ENCODE data around the gene ESAM. TPM values are rescaled to one million over a fixed set of nuclear protein-coding genes. Genes with fewer than 3 reads are reported as not detected.

Gene ESAM
- total RNA-seq, 1 experiment from 2014 or later, result 0.10 TPM

- no peak for DNase-seq (ENCODE audit: low spot score)
Measured at GRCh38 chr11:124732230-124732629, 29.9 kb downstream of the ESAM start.

- no peak for DNase-seq (ENCODE audit: low spot score)
Measured at GRCh38 chr11:124729571-124729970, 32.5 kb downstream of the ESAM start.

- no peak for DNase-seq (ENCODE audit: low spot score)
Measured at GRCh38 chr11:124728134-124728533, 34.0 kb downstream of the ESAM start.

- no peak for DNase-seq (ENCODE audit: low spot score)
Measured at GRCh38 chr11:124727474-124727873, 34.6 kb downstream of the ESAM start.

- peak; percentile 29 for DNase-seq (ENCODE audit: low spot score)
Measured at GRCh38 chr11:124725719-124726105, 36.4 kb downstream of the ESAM start.

GRCh38 chr11:124724979-124725718 is 36.9 kb downstream of the ESAM start:
- DNase-seq (ENCODE audit: low spot score), result no peak

- DNase-seq (ENCODE audit: low spot score), result no peak
Measured at GRCh38 chr11:124722176-124722575, 39.9 kb downstream of the ESAM start.

GRCh38 chr11:124719534-124719933 is 42.6 kb downstream of the ESAM start:
- no peak for DNase-seq (ENCODE audit: low spot score)

- no peak for DNase-seq (ENCODE audit: low spot score)
Measured at GRCh38 chr11:124718801-124719200, 43.3 kb downstream of the ESAM start.

GRCh38 chr11:124717786-124718651 is 44.1 kb downstream of the ESAM start:
- DNase-seq (ENCODE audit: low spot score), result peak; percentile 13

GRCh38 chr11:124717421-124717785 is 44.7 kb downstream of the ESAM start:
- no peak for DNase-seq (ENCODE audit: low spot score)

GRCh38 chr11:124716591-124716990 is 45.5 kb downstream of the ESAM start:
- DNase-seq (ENCODE audit: low spot score), result no peak

GRCh38 chr11:124712392-124712791 is 49.7 kb downstream of the ESAM start:
- no peak for DNase-seq (ENCODE audit: low spot score)

GRCh38 chr11:124707829-124708228 is 54.3 kb downstream of the ESAM start:
- DNase-seq (ENCODE audit: low spot score), result no peak

Other genes with a start within 250 kb of the ESAM start
- not detected in 2 replicates for gene OR8B12, start 218.6 kb downstream of the ESAM start, total RNA-seq (2014; rRNA removed; shearing (Covaris generic))
- not detected in 2 replicates for gene OR8A1, start 192.3 kb downstream of the ESAM start, total RNA-seq (2014; rRNA removed; shearing (Covaris generic))
- gene PANX3, start 150.9 kb downstream of the ESAM start, total RNA-seq (2014; rRNA removed; shearing (Covaris generic)), result not detected in 2 replicates
- 13.9 and 14.3 TPM in 2 replicates for gene TBRG1, start 139.4 kb downstream of the ESAM start, total RNA-seq (2014; rRNA removed; shearing (Covaris generic))
- gene SIAE, start 88.6 kb downstream of the ESAM start, total RNA-seq (2014; rRNA removed; shearing (Covaris generic)), result 8.6 and 12.3 TPM in 2 replicates
- 30.9 and 37.5 TPM in 2 replicates for gene SPA17, start 88.4 kb downstream of the ESAM start, total RNA-seq (2014; rRNA removed; shearing (Covaris generic))
- 0.45 and 0.46 TPM in 2 replicates for gene NRGN, start 22.3 kb downstream of the ESAM start, total RNA-seq (2014; rRNA removed; shearing (Covaris generic))
- gene VSIG2, start 10.0 kb downstream of the ESAM start, total RNA-seq (2014; rRNA removed; shearing (Covaris generic)), result not detected in 2 replicates
- gene MSANTD2, start 38.1 kb upstream of the ESAM start, total RNA-seq (2014; rRNA removed; shearing (Covaris generic)), result 6.7 and 9.6 TPM in 2 replicates
- gene ROBO3, start 103.1 kb upstream of the ESAM start, total RNA-seq (2014; rRNA removed; shearing (Covaris generic)), result 15.1 and 17.1 TPM in 2 replicates
- gene ROBO4, start 135.6 kb upstream of the ESAM start, total RNA-seq (2014; rRNA removed; shearing (Covaris generic)), result 11.7 and 15.9 TPM in 2 replicates
- not detected in 2 replicates for gene HEPN1, start 157.0 kb upstream of the ESAM start, total RNA-seq (2014; rRNA removed; shearing (Covaris generic))
- not detected in 2 replicates for gene HEPACAM, start 173.8 kb upstream of the ESAM start, total RNA-seq (2014; rRNA removed; shearing (Covaris generic))
- gene CCDC15, start 191.9 kb upstream of the ESAM start, total RNA-seq (2014; rRNA removed; shearing (Covaris generic)), result 3.7 and 4.1 TPM in 2 replicates

Measured in A172 (cell line).